GM19035 (cell line): ENCODE data around the gene GMCL2.
"Not testable (repeated sequence)": the region's sequence is repeated elsewhere in the genome, so short reads cannot be mapped to it uniquely, and the experiment has no call there.

ENCODE experiments used
- ATAC-seq: cut with Tn5 transposase; IDR thresholded peaks from one replicate; pipeline ENCODE4 v1.9.1; 2021; ENCODE audit not compliant: unreplicated experiment

GMCL2 gene

GRCh38 chr5:178187014-178187413 lies at the start of gene GMCL2:
TSS of gene GMCL2 (minus strand) at chr5:178187371. CDS start at chr5:178187299, 72 bp downstream.
- no peak for ATAC-seq

DNA sequence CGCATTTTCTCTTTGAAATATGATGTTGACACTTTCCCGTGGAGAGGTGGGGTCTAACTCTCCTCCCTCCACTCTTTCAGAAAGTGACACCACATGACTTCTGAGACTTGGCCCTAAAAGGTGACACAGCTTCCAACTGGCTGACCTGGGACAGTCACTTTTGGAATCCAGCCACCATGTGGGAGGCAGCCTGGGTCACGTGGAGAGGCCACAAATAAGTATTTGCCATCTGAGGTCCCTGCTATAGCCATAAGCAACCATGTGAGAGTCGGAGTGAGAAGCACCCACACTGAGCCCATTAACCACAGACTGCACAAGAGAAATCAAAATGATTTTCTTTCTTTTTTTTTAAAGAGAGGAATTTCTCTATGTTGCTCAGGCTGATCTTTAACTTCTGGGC lies 49.5 kb upstream of the GMCL2 start:
- no peak for ATAC-seq

GRCh38 chr5:178236126-178236525 lies 49.0 kb upstream of the GMCL2 start:
- ATAC-seq = no peak

- no peak for ATAC-seq
Measured at GRCh38 chr5:178235588-178235974, 48.4 kb upstream of the GMCL2 start.

DNA sequence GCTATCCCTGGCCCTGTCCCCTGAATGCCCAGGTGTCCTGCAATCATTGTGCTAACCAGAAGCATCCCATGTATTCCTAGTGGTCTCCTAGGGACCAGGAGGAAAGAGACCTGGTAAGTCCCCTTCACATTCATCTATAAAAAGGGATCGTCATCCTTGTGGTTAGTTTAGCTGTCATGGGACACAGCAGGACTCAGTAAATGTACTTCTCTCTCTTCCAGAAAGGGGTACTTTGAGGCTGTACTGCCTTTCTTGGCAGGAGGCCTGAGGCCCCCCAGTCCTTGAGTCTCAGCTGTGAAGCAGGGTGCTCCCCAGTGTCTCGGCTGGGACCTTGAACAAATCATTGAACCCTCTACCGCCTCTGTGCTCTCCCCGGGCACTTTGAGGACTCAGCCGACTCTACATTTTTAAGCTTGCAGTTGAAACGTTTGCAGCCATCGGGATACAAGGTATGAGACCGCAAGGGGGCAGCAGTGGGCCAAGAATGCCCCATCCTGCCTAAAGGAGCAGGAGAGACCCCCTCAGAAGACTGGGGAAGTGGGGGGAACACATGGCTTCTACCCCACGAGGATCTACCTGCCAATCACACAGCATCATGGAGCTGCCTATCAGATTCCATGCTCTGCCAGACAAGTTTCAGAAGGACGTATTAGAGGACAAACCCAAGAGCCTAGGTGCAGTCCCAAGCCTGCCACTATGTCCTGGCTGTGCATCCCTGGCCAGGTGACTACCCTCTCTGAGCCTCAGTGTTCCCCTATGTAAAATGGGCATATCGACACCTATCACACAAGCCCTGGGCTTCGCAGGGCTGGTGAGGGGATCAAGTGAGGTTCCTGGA lies 47.8 kb upstream of the GMCL2 start:
- ATAC-seq = no peak

DNA sequence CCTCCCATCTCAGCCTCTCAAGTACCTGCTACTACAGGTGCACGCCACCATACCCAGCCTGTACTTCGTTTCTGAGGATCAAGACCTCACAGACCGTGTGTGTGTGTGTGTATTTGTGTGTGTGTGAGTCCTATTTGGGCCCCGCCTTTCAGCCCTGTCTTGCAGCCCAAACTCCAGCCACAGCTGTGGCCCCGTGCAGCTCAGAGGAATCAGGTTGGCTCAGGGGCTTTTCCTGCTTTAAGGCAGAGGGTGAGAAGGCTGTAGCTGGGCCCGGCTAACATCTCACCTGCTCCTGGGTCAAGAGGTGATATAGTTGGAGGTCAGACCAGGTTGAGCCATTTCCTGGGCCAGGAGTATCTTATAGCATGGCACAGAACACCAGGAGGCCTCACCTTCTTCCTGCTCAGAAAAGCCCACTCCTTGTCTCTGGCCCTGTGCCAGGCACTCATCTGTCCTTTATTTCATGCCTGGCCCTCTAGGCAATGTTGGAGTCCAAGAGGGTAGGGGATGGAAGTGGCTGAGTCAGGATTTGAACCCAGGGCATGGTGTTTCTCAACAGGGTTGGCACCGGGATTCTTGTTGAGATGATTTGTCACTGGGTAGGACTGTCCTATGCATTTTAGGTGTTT lies 47.1 kb upstream of the GMCL2 start:
- no peak for ATAC-seq

DNA sequence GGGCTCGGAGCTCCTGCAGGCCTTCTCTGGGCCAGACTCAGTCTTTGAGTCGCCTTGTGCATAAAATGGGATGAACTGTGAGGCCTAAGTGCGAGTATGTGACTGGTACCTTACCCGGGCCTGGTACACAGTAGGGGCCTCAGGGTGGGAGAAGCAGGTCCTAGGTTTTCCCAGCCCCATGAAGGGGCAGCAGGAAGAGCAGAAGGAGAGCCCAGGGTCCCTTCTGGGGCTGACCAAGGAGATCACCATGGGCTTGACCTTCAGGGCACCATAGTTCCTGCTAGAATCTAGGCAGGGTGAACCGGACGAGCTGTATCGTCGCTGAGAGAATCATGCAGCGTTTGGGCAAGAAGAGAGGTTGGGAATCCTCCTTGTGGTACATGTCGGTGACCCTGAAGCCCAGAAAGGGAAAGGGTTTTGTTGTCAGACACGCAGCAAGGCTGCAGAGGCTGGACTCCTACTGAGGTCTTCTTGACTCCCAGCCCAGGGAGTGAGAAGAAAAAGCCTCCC lies 45.8 kb upstream of the GMCL2 start:
- ATAC-seq = no peak

- peak; percentile 68 for ATAC-seq
Measured at GRCh38 chr5:178232124-178232919, 45.2 kb upstream of the GMCL2 start, which contains the start of gene PHYKPL. TSS of gene PHYKPL (minus strand) at chr5:178232802. CDS start at chr5:178232550, 252 bp downstream.

- peak; percentile 5 for ATAC-seq
Measured at GRCh38 chr5:178231539-178232123, 44.5 kb upstream of the GMCL2 start.

GRCh38 chr5:178230879-178231538 lies 43.8 kb upstream of the GMCL2 start:
- ATAC-seq = no peak

- ATAC-seq = no peak
Measured at GRCh38 chr5:178229861-178230260, 42.7 kb upstream of the GMCL2 start.

GRCh38 chr5:178229111-178229510 lies 41.9 kb upstream of the GMCL2 start:
- ATAC-seq = not testable (repeated sequence)

- no peak for ATAC-seq
Measured at GRCh38 chr5:178228609-178229008, 41.4 kb upstream of the GMCL2 start.

DNA sequence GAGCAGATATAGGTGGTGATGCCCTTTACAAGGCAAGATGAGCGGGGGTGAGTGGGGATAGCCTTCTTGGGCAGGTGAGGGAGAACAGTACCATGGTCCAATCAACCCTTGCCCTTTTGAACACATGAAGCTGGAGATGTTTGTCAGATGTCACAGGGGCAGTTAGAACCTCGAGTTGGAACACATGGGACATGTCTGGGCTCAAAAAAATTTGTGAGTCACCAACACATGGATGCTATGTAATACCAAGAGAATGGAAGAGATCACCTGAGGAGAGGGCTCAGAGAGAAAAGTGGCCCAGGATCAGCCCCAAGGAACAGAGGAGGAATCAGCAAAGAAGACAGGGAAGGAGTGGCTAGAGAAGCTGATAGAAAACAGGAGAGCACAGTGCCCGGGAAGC lies 40.8 kb upstream of the GMCL2 start:
- ATAC-seq = no peak

GRCh38 chr5:178227138-178227659 lies 40.0 kb upstream of the GMCL2 start:
- ATAC-seq = no peak

DNA sequence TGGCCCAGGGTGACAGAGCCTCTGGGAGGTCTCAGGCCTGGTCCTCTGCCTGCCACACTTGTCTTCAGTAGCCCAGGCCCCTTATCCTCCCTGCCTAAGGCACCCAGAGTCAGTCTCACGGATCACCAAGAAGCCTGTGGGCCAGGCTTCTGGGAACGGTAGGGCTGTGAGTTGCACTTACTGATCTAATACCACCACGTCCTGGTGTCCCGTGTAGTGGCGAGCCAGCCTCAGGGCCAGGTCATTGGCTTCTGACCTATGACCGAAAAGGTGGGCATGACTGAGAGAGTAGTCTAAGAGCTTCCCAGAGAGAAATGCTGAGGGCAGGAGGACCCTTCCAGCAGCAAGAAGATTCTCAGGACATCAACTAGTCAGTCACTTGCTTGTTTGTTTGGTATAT lies 38.0 kb upstream of the GMCL2 start:
- ATAC-seq = no peak

DNA sequence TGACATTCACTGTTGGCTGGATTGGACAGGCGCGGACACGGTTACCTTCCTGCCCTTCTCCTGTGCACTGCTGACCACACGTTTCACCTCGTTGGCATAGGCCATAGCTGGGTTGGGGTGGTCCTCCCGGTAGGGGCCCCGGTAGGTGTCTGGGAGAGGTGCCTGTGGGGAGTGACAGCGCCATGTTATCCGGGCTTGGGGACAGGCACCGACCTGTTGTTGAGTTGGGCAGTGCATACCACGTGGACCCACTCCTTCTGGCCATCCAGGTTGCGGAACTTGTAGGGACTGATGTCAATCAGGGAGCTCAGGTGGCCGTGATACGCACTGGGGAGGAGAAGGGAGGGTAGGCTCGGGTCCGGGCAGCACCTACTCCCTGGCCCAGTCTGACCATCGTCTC lies 37.2 kb upstream of the GMCL2 start:
- ATAC-seq = no peak

- no peak for ATAC-seq
Measured at GRCh38 chr5:178223828-178224335, 36.7 kb upstream of the GMCL2 start.

DNA sequence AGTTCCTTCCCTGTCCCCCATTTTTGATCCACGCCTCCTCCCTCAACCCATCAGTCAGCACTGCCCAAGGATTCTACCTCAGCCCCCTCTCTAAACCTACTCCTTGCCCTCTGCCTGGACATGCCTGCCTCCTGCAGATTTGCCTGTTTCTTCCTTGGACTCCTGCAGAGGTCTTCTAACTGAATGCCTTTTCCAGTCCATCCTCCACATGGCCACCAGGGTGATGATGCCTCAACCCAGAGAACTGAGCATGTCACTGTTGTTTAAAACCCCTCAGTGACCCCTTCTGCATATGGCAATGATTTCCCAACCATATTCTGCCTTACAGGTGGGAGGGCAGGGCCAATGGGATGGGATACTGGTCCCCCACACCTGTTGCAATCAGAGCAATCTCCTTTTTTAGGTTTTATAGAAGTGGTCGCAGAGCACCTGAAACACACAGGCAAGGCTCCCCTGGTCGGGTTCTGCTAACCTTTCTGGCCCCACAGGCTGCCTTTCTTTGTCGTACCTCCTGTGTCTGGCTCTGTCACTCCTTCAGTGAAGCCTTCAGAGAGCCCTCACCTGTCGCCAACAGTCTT lies 36.1 kb upstream of the GMCL2 start:
- ATAC-seq = no peak

- ATAC-seq = no peak
Measured at GRCh38 chr5:178222292-178222691, 35.1 kb upstream of the GMCL2 start.
